Upper lobe of left lung (tissue), 6 donors: ENCODE results near the gene BRF1. TPM values are rescaled to one million over a fixed set of nuclear protein-coding genes. Genes with fewer than 3 reads are reported as not detected.

ENCODE experiments used
- ATAC-seq, 2 donors: fragments of 200-7000 bp; cut with Tn5 transposase; one replicate each; pipeline ENCODE4 v1.9.1; 2022; ENCODE audit warnings: mild to moderate bottlenecking in 2 of 2, moderate library complexity in 2 of 2; ENCODE audit not compliant: low FRiP score in 2 of 2
- DNase-seq, 2 donors: peaks; one replicate each; pipeline ENCODE4 v3.0.0-alpha.2; 2019 to 2020
- H3K27ac ChIP-seq, 4 donors: fragments of 200-600 bp; sonication (generic); one replicate each; pipeline ENCODE4 v1.5.1; 2016 to 2019
- H3K27me3 ChIP-seq, 4 donors: fragments of 200-600 bp; sonication (generic); one replicate each; pipeline ENCODE4 v1.5.1; 2017 to 2019
- H3K36me3 ChIP-seq, 4 donors: fragments of 200-600 bp; sonication (generic); one replicate each; pipeline ENCODE4 v1.5.1; 2016 to 2019
- H3K4me1 ChIP-seq, 4 donors: fragments of 200-600 bp; sonication (generic); one replicate each; pipeline ENCODE4 v1.5.1; 2018 to 2019
- H3K4me3 ChIP-seq, 4 donors: fragments of 200-600 bp; sonication (generic); one replicate each; pipeline ENCODE4 v1.5.1; 2017 to 2019; ENCODE audit warnings: mild to moderate bottlenecking in 2 of 4, moderate library complexity in 1 of 4
- H3K9me3 ChIP-seq, 4 donors: fragments of 200-600 bp; sonication (generic); one replicate each; pipeline ENCODE4 v1.5.1; 2018 to 2019
- CTCF ChIP-seq, 6 experiments: fragments of 450-650 bp in 4 of 6; fragments of 200-600 bp in 2 of 6; sonication (generic) in 2 of 6; IDR thresholded peaks; one replicate each; pipeline ENCODE4 v1.5.1; 2016 to 2019; ENCODE audit warnings: antibody characterized with exemption in 6 of 6
- EP300 ChIP-seq, 4 donors: sonication (generic); formaldehyde crosslinking; IDR thresholded peaks; one replicate each; pipeline ENCODE4 v1.5.1; 2017; ENCODE audit warnings: antibody characterized with exemption in 4 of 4, control low read depth in 2 of 4
- POLR2A ChIP-seq, 4 donors: fragments of 450-650 bp; IDR thresholded peaks; one replicate each; pipeline ENCODE4 v1.5.1; 2016 to 2017; ENCODE audit warnings: antibody characterized with exemption in 4 of 4, mild to moderate bottlenecking in 2 of 4
- POLR2AphosphoS5 ChIP-seq, 2 donors: sonication (generic); formaldehyde crosslinking; IDR thresholded peaks; one replicate each; pipeline ENCODE4 v1.5.1; 2017; ENCODE audit warnings: antibody characterized with exemption in 2 of 2
- WGBS, 2 donors: methylation state at CpG; one replicate each; pipeline ENCODE4 v1.1.5; 2017 to 2018; 5-methylcytosine and 5-hydroxymethylcytosine counted together
- total RNA-seq, 6 donors: library from RNA; depleted of rRNA in 4 of 6; stranded (reverse); fragments of >200 nt in 4 of 6; gene quantifications; one replicate each; pipeline versions ENCODE4 v1.1.0 to v1.2.1, GENCODE V29; 2016 to 2021
- donor health status: DM: no; HTN: no; CAD: no; lungs with moderate emphysema.
- donor health status: DM: no; HTN: yes; CAD: no; lungs with severe emphysema.

Gene BRF1
- total RNA-seq, 6 donors from 2014 or later: 38.6 to 195 (median 52.7) TPM

- ATAC-seq: no peak
- 50 to 70% methylated on average over 29 to 31 of the region's 32 CpGs for WGBS, 2 donors
Measured at GRCh38 chr14:105173901-105174894, 126.6 kb downstream of the BRF1 start.

GRCh38 chr14:105173145-105173544 lies 127.7 kb downstream of the BRF1 start:
- Histone ChIP-seq H3K27ac (no peak overlapping the region), H3K36me3 (no peaks in the 10 kb centered on the region), H3K27me3 (no peaks in the 10 kb centered on the region), H3K4me3 (no peak overlapping the region), H3K9me3 (no peaks in the 10 kb centered on the region), H3K4me1 (peaks cover 34 to 58% (median 45%) of the 10 kb centered on the region in 4 donors)
- DNase-seq (peak in 1 of 2 donors; percentile 69), ATAC-seq (no peak)
- TF ChIP-seq CTCF (IDR thresholded peaks at IDR 0.05) (no peak), POLR2AphosphoS5 (IDR thresholded peaks at IDR 0.05) (no peak), EP300 (IDR thresholded peaks at IDR 0.05) (no peak), POLR2A (IDR thresholded peaks at IDR 0.05) (no peak)
- 91 to 96% methylated on average over 13 of the region's 13 CpGs for WGBS, 2 donors

More at GRCh38 chr14:105173901-105174894, 126.6 kb downstream of the BRF1 start:
- TF ChIP-seq POLR2A (IDR thresholded peaks at IDR 0.05) (no peak), POLR2AphosphoS5 (IDR thresholded peaks at IDR 0.05) (no peak), CTCF (IDR thresholded peaks at IDR 0.05) (no peak)
- Histone ChIP-seq H3K4me3 (no peak overlapping the region), H3K27me3 (no peaks in the 10 kb centered on the region), H3K4me1 (peaks cover 31 to 54% (median 41%) of the 10 kb centered on the region in 4 donors), H3K36me3 (no peaks in the 10 kb centered on the region), H3K27ac (peak overlapping the region; percentile 31 to 71 (median 54)), H3K9me3 (no peaks in the 10 kb centered on the region)
- DNase-seq: peak in 1 of 2 donors; percentile 89

- no peak overlapping the region for H3K27ac ChIP-seq
- WGBS, 2 donors: 75 to 81% methylated on average over 7 of the region's 7 CpGs
- no peaks in the 10 kb centered on the region for H3K9me3 ChIP-seq
- ATAC-seq (no peak), DNase-seq (peak in 1 of 2 donors; percentile 67)
- no peaks in the 10 kb centered on the region for H3K36me3 ChIP-seq
- TF ChIP-seq POLR2A (IDR thresholded peaks at IDR 0.05) (no peak), EP300 (IDR thresholded peaks at IDR 0.05) (no peak), POLR2AphosphoS5 (IDR thresholded peaks at IDR 0.05) (no peak), CTCF (IDR thresholded peaks at IDR 0.05) (no peak)
- peaks cover 0 to 5% (median 2%) of the 10 kb centered on the region in 4 donors for H3K27me3 ChIP-seq
- H3K4me1 ChIP-seq: peaks cover 34 to 63% (median 51%) of the 10 kb centered on the region in 4 donors
- H3K4me3 ChIP-seq: no peak overlapping the region
Measured at GRCh38 chr14:105172476-105172875, 128.3 kb downstream of the BRF1 start.

GRCh38 chr14:105171004-105171673 lies 129.7 kb downstream of the BRF1 start:
- 17% methylated on average over 14 of the region's 19 CpGs; no CpG with 5 or more reads in 1 of the 2 donors for WGBS, 2 donors
- Histone ChIP-seq H3K27ac (peak overlapping the region; percentile 43 to 76 (median 66)), H3K4me3 (no peak overlapping the region), H3K27me3 (peaks cover 0 to 11% (median 3%) of the 10 kb centered on the region in 4 donors), H3K4me1 (peaks cover 38 to 72% (median 56%) of the 10 kb centered on the region in 4 donors), H3K9me3 (no peaks in the 10 kb centered on the region), H3K36me3 (no peaks in the 10 kb centered on the region)
- peak; percentile 12 to 30 for TF ChIP-seq POLR2AphosphoS5 (IDR thresholded peaks at IDR 0.05)
- TF ChIP-seq POLR2A (IDR thresholded peaks at IDR 0.05): no peak
- no peak for TF ChIP-seq EP300 (IDR thresholded peaks at IDR 0.05)
- ATAC-seq (peak in 1 of 2 donors; percentile 5), DNase-seq (peak in 1 of 2 donors; percentile 69)
